ENCODE data around the gene PPIL4. TPM values are rescaled to one million over a fixed set of nuclear protein-coding genes. Genes with fewer than 3 reads are reported as not detected.

PPIL4 gene
- total RNA-seq, 2 experiments from 2014 or later, result 25.8 to 26.2 TPM

Other genes starting within 250 kb of the PPIL4 start
- 10 to 100 TPM; 62.1 to 66.7 TPM for gene TAB2, start 228.3 kb downstream of the PPIL4 start, total RNA-seq
- gene SUMO4, start 145.8 kb downstream of the PPIL4 start, total RNA-seq, result 1 to 10 TPM; 5.5 to 5.9 TPM
- gene ZC3H12D, start 61.0 kb downstream of the PPIL4 start, total RNA-seq, result 10 to 100 TPM; 75.8 to 82.7 TPM
- 10 to 100 TPM; 17.6 to 18.4 TPM for gene GINM1, start 20.3 kb upstream of the PPIL4 start, total RNA-seq
- gene KATNA1, start 102.7 kb upstream of the PPIL4 start, total RNA-seq, result 10 to 100 TPM; 18.2 to 19.7 TPM
- gene LATS1, start 172.1 kb upstream of the PPIL4 start, total RNA-seq, result 10 to 100 TPM; 18.1 to 19.6 TPM
- gene NUP43, start 200.5 kb upstream of the PPIL4 start, total RNA-seq, result 10 to 100 TPM; 68.1 to 71.9 TPM
- 10 to 100 TPM; 71.9 to 74.5 TPM for gene PCMT1, start 203.7 kb upstream of the PPIL4 start, total RNA-seq